ENCODE data around the gene CCL18. TPM values are rescaled to one million over a fixed set of nuclear protein-coding genes. Genes with fewer than 3 reads are reported as not detected.

Gene CCL18
- total RNA-seq, 1 experiment from 2014 or later = not detected

DNA sequence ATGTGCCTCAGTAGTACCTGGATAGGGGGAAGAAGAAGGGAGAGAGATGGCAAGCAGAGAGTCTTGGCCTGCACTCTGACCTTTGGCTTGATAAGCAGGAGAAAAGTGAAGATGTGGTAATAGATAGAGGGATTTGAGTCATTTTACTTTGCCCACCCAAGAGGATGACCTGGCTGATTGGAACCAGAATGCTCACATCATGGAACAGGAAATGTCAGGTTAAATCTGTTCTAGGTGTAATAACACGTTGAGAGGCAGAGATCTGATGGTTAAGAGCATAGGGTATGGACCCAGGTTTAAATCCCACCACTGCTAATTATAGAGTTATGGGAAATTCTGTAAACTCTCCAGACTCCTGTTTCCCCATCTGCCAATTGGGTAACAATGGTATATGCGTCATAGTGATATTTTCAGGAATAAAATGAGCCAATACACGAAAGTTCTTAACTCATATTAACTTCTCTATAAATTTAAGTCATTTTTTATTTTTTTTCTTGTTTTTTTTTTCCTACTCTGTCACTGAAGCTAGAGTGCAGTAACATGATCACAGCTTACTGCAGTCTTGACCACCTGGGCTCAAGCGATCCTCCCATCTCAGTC, 8.1 kb upstream of the CCL18 start:
- H3K36me3 Mint-ChIP-seq (ENCODE audit: insufficient read depth in 1 of 3, low read depth in 3 of 3) = peaks cover 0 to 4% (median 0%) of the 10 kb centered on the region in 3 experiments; a peak in 1 of 7 replicates
- no peak overlapping the region for H2BK20ac ChIP-seq (ENCODE audit: low read depth, low read length, poor library complexity, severe bottlenecking)
- no peak for TF ChIP-seq CTCF (conservative IDR thresholded peaks at IDR 0.05)
- no peak overlapping the region for H3K23ac ChIP-seq (ENCODE audit: insufficient read length, low read depth, low read length)
- H3K9me3 ChIP-seq (ENCODE audit: control insufficient read depth, low read depth, low read length) = no peaks in the 10 kb centered on the region
- H3K9me3 Mint-ChIP-seq = peaks cover 13% of the 10 kb centered on the region in 2 experiments
- no CpG with 5 or more reads among the region's 4 CpGs for WGBS (ENCODE audit: extremely low coverage, insufficient read length, low lambda C conversion rate)
- no peak overlapping the region for H2BK15ac ChIP-seq (ENCODE audit: low read depth, low read length)
- no peaks in the 10 kb centered on the region for H3K79me1 ChIP-seq (ENCODE audit: insufficient read depth, low read depth, low read length, poor library complexity, severe bottlenecking)
- no peak overlapping the region for H3K27ac Mint-ChIP-seq
- no peaks in the 10 kb centered on the region for H3K79me2 ChIP-seq (ENCODE audit: insufficient read depth, low read length)
- no peak overlapping the region for H3K14ac ChIP-seq (ENCODE audit: insufficient read depth, low read length)
- H4K20me1 ChIP-seq (ENCODE audit: control insufficient read depth, insufficient read depth, insufficient read length) = no peaks in the 10 kb centered on the region
- no peaks in the 10 kb centered on the region; the same call in 1 of the 2 replicates for H3K27me3 Mint-ChIP-seq (ENCODE audit: low read depth)
- no peak overlapping the region for H4K8ac ChIP-seq (replicated peaks; ENCODE audit: insufficient read length, low read depth, low read length)
- no peak overlapping the region for H2BK120ac ChIP-seq (ENCODE audit: low read depth, low read length, poor library complexity, severe bottlenecking)
- no peak overlapping the region for H2AK5ac ChIP-seq (ENCODE audit: insufficient read length, low read length)
- H3K4me3 Mint-ChIP-seq = no peak overlapping the region
- H3K9ac ChIP-seq (ENCODE audit: extremely low read depth, insufficient read length, low read length) = no peak overlapping the region
- H3K27me3 ChIP-seq (ENCODE audit: insufficient read depth, low read length) = no peaks in the 10 kb centered on the region
- H3K4ac ChIP-seq (ENCODE audit: low read depth, low read length) = no peak overlapping the region
- DNase-seq = no peak
- no peak overlapping the region for H2BK5ac ChIP-seq (ENCODE audit: insufficient read length, low read length)
- H3K4me1 ChIP-seq (ENCODE audit: insufficient read depth, low read length) = no peaks in the 10 kb centered on the region
- H3T11ph ChIP-seq (ENCODE audit: low read length) = no peak overlapping the region
- no peaks in the 10 kb centered on the region for H3K23me2 ChIP-seq (ENCODE audit: insufficient read length, low read depth, low read length, poor library complexity, severe bottlenecking)
- no peaks in the 10 kb centered on the region for H3K4me1 Mint-ChIP-seq
- no peak overlapping the region for H4K5ac ChIP-seq (ENCODE audit: insufficient read length, low read depth, low read length)
- H3K18ac ChIP-seq (ENCODE audit: insufficient read length, low read depth, low read length) = no peak overlapping the region
- no peak overlapping the region for H3K56ac ChIP-seq (ENCODE audit: insufficient read length, low read depth, low read length)
- no peak overlapping the region for H4K91ac ChIP-seq (ENCODE audit: insufficient read length, low read depth, low read length)
- H3K27ac ChIP-seq (ENCODE audit: insufficient read length, low read depth, low read length) = no peak overlapping the region
- no peak overlapping the region for H2BK12ac ChIP-seq (ENCODE audit: insufficient read length, low read depth, low read length)
- H3K4me2 ChIP-seq (ENCODE audit: insufficient read depth, insufficient read length, low read length) = no peak overlapping the region
- H2AFZ ChIP-seq (ENCODE audit: low read length) = no peak overlapping the region
